IMR-90 (cell line): ENCODE measurements around the gene KLHL29. TPM values are rescaled to one million over a fixed set of nuclear protein-coding genes. Genes with fewer than 3 reads are reported as not detected.

Experiments
- ATAC-seq: fragments of 200-7000 bp; cut with Tn5 transposase; 2 replicates; pipeline ENCODE4 v1.9.1; 2020; ENCODE audit warnings: low read depth, mild to moderate bottlenecking, moderate library complexity
- BruUV-seq: library from RNA; stranded (reverse); fragments of 400-500 nt; replicated peaks from 2 replicates; lab custom pipeline; 2021; lab: Mats Ljungman, UMichigan
- CTCF ChIA-PET: fragments of 300-600 bp; formaldehyde crosslinking; extraction: SDS; loops from one replicate; lab custom pipeline; 2021; ENCODE audit warnings: antibody characterized with exemption; lab: Yijun Ruan, JAX
- POLR2A ChIA-PET: fragments of 300-600 bp; sonication (Branson Sonifier 250); formaldehyde crosslinking; loops from one replicate; lab custom pipeline; 2022; ENCODE audit warnings: antibody characterized with exemption; ENCODE audit not compliant: unreplicated experiment; lab: Charles Lee
- DNase-seq: peaks from one replicate; pipeline ENCODE4 v3.0.0; 2013
- H2AFZ ChIP-seq: replicated peaks from 2 replicates; pipeline ENCODE3; 2013; ENCODE audit warnings: low read length, mild to moderate bottlenecking; ENCODE audit not compliant: poor library complexity
- H2AK5ac ChIP-seq: 2 replicates; pipeline ENCODE4 v1.6.1; 2013; ENCODE audit warnings: low read depth, low read length, inconsistent platforms
- H2AK9ac ChIP-seq: replicated peaks from 2 replicates; pipeline ENCODE3; 2013; ENCODE audit warnings: mild to moderate bottlenecking, low read depth, low read length, moderate library complexity; ENCODE audit not compliant: poor library complexity
- H2BK120ac ChIP-seq: 2 replicates; pipeline ENCODE4 v1.6.1; 2013; ENCODE audit warnings: low read depth, low read length, inconsistent platforms
- H2BK15ac ChIP-seq: 3 replicates; pipeline ENCODE4 v1.6.1; 2013; ENCODE audit warnings: low read depth, low read length, inconsistent platforms
- H2BK20ac ChIP-seq: 2 replicates; pipeline ENCODE4 v1.6.1; 2013; ENCODE audit warnings: low read depth, mild to moderate bottlenecking, inconsistent platforms, low read length, moderate library complexity
- H2BK5ac ChIP-seq: 2 replicates; pipeline ENCODE4 v1.6.1; 2013; ENCODE audit warnings: mild to moderate bottlenecking, low read depth, low read length, inconsistent platforms; ENCODE audit not compliant: poor library complexity, severe bottlenecking
- H3K14ac ChIP-seq: replicated peaks from 2 replicates; pipeline ENCODE4 v1.6.1; 2013; ENCODE audit warnings: low read depth, low read length, inconsistent platforms
- H3K18ac ChIP-seq: 2 replicates; pipeline ENCODE4 v1.6.1; 2013; ENCODE audit warnings: low read depth, low read length, control low read depth
- H3K23ac ChIP-seq: 2 replicates; pipeline ENCODE4 v1.6.1; 2013; ENCODE audit warnings: low read depth, low read length, inconsistent platforms
- H3K27ac ChIP-seq: 2 replicates; pipeline ENCODE4 v1.5.1; 2013; ENCODE audit warnings: mild to moderate bottlenecking, control low read depth, low read length; ENCODE audit not compliant: insufficient read depth
- H3K27me3 ChIP-seq: 2 replicates; pipeline ENCODE4 v1.6.1; 2013; ENCODE audit warnings: low read length; ENCODE audit not compliant: control insufficient read depth, insufficient read depth
- H3K36me3 ChIP-seq: 2 replicates; pipeline ENCODE4 v1.6.1; 2013; ENCODE audit warnings: low read length, mixed read lengths; ENCODE audit not compliant: control insufficient read depth, insufficient read depth
- H3K4ac ChIP-seq: 2 replicates; pipeline ENCODE4 v1.6.1; 2013; ENCODE audit warnings: low read depth, low read length, inconsistent platforms
- H3K4me1 ChIP-seq: 2 replicates; pipeline ENCODE4 v1.6.1; 2013; ENCODE audit warnings: low read length, mixed read lengths; ENCODE audit not compliant: control insufficient read depth, insufficient read depth
- H3K4me2 ChIP-seq: 2 replicates; pipeline ENCODE4 v1.6.1; 2013; ENCODE audit warnings: low read depth, mild to moderate bottlenecking, control low read depth, low read length, moderate library complexity
- H3K4me3 ChIP-seq: 2 replicates; pipeline ENCODE4 v1.5.1; 2013; ENCODE audit warnings: low read depth, mild to moderate bottlenecking, control low read depth, low read length, moderate library complexity; ENCODE audit not compliant: insufficient read depth
- H3K56ac ChIP-seq: 2 replicates; pipeline ENCODE4 v1.6.1; 2013; ENCODE audit warnings: low read length, inconsistent platforms; ENCODE audit not compliant: insufficient read depth; ENCODE audit errors: extremely low read depth
- H3K79me1 ChIP-seq, 2 experiments: 2 replicates each; pipeline ENCODE4 v1.6.1; 2013; ENCODE audit warnings: low read length in 2 of 2, inconsistent platforms in 1 of 2, low read depth in 1 of 2
- H3K9ac ChIP-seq: 2 replicates; pipeline ENCODE4 v1.6.1; 2013; ENCODE audit warnings: low read depth, low read length, control low read depth
- H3K9me1 ChIP-seq: 2 replicates; pipeline ENCODE4 v1.6.1; 2013; ENCODE audit warnings: low read length, inconsistent platforms; ENCODE audit not compliant: insufficient read depth
- H3K9me3 ChIP-seq: 2 replicates; pipeline ENCODE4 v1.6.1; 2013; ENCODE audit warnings: low read length; ENCODE audit not compliant: control insufficient read depth, insufficient read depth
- H4K20me1 ChIP-seq: 2 replicates; pipeline ENCODE4 v1.6.1; 2013; ENCODE audit warnings: low read length, inconsistent platforms; ENCODE audit not compliant: insufficient read depth
- H4K5ac ChIP-seq: 2 replicates; pipeline ENCODE4 v1.6.1; 2013; ENCODE audit warnings: mild to moderate bottlenecking, low read depth, low read length, control low read depth
- H4K8ac ChIP-seq, 2 experiments: 2 replicates each; pipeline ENCODE4 v1.6.1; 2013; ENCODE audit warnings: low read depth in 2 of 2, low read length in 2 of 2, control low read depth in 1 of 2, inconsistent platforms in 1 of 2
- H4K91ac ChIP-seq: 2 replicates; pipeline ENCODE4 v1.6.1; 2013; ENCODE audit warnings: low read depth, low read length, inconsistent platforms; ENCODE audit not compliant: insufficient read depth
- FOS ChIP-seq: fragments of 150-350 bp; IDR thresholded peaks from 2 replicates; pipeline ENCODE4 v1.6.1; 2016; ENCODE audit warnings: low read depth, low read length
- RCOR1 ChIP-seq: IDR thresholded peaks from 2 replicates; pipeline ENCODE4 v1.6.1; 2012; ENCODE audit warnings: mild to moderate bottlenecking, low read length, improper control_type of control experiment; ENCODE audit not compliant: insufficient replicate concordance
- WGBS, 2 experiments: methylation state at CpG; one replicate each; pipeline versions ENCODE4 v1.1.5 to v1.1.7; 2013; ENCODE audit warnings: missing lambda C conversion rate in 2 of 2; ENCODE audit not compliant: insufficient read length in 1 of 2; ENCODE audit errors: extremely low coverage in 2 of 2; 5-methylcytosine and 5-hydroxymethylcytosine counted together
- dilution Hi-C: fragments of 300-500 bp; cut with HindIII; formaldehyde crosslinking; loops from one replicate; pipeline ENCODE4 v1.14.3; 2018; ENCODE audit warnings: low sequenced_read_pairs; ENCODE audit not compliant: unreplicated experiment
- in situ Hi-C: fragments of 300-500 bp; cut with MboI; formaldehyde crosslinking; loops from 3 replicates; pipeline ENCODE4 v1.14.3; 2019; ENCODE audit warnings: low sequenced_read_pairs, inconsistent platforms, mixed read lengths
- intact Hi-C: fragments of 100-400 bp; cut with micrococcal nuclease; formaldehyde crosslinking; loops from 2 replicates; pipeline ENCODE4 v1.10.0; 2022
- polyA plus RNA-seq, 3 experiments: library from polyadenylated mRNA; depleted of rRNA; stranded (reverse); fragments of >200 nt; gene quantifications; 2 replicates each; pipeline ENCODE4 v1.2.3, GENCODE V29; 2012; ENCODE audit warnings: low replicate concordance in 1 of 3
- total RNA-seq: library from RNA; depleted of rRNA; stranded (reverse); fragments of >200 nt; gene quantifications from 2 replicates; pipeline ENCODE4 v1.2.3, GENCODE V29; 2012

Gene KLHL29
- total and polyA plus RNA-seq, 2 of the 4 experiments (the other 2 are of a cell fraction), result 2.0 to 8.0 TPM

DNA sequence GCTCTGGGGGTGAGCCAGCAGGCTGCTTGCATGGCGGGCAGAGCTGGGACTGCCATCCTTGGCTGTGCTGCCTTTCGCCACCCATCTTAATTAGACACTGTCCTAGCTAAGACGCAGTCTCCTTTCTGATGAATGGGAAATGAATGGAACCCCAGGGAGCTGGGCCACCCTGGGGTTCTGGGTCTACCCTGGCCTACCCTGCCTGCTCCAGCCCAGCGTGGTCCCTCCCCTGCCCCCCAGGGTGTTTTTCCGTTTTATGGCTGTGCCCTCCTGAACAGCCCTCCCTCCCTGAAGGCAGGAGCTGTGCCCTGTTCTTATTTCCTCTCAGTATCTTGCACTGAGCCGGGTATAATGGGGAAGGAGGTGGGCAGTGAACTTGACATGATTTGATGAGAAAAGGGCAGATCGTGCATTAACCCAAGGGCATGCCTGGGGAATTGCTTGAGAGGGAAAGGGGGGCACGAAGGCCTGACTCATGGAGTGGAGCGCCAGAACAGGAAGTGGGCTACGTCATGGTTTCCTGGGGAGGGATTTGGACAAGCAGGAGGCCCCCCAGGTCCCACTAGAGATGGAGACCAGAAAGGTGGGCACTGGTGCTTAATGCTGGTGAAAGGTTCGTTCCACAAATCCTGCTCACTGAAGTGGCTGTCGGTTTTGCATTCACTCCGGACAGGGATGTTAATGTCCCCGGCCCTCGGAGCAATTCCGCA, 165.0 kb downstream of the KLHL29 start:
- Histone ChIP-seq H3K4me2 (no peak overlapping the region), H2AFZ (peak overlapping the region; percentile 45), H3K36me3 (no peaks in the 10 kb centered on the region), H2BK120ac (no peak overlapping the region), H3K79me1 (peaks cover 0 to 5% of the 10 kb centered on the region in 2 experiments; a peak in 3 of 4 replicates), H4K5ac (no peak overlapping the region), H2BK15ac (no peak overlapping the region), H4K8ac (no peak overlapping the region), H4K20me1 (peaks cover 3% of the 10 kb centered on the region; the same call in 1 of the 2 replicates), H2AK9ac (peak overlapping the region; percentile 44), H4K91ac (no peak overlapping the region), H3K14ac (no peak overlapping the region), H3K9ac (no peak overlapping the region), H3K27me3 (no peaks in the 10 kb centered on the region), H3K9me1 (peaks cover 7% of the 10 kb centered on the region; the same call in 1 of the 2 replicates), H2BK20ac (no peak overlapping the region), H2AK5ac (no peak overlapping the region), H3K56ac (no peak overlapping the region), H3K18ac (no peak overlapping the region), H3K27ac (no peak overlapping the region), H3K4me1 (peaks cover 15% of the 10 kb centered on the region), H2BK5ac (no peak overlapping the region), H3K4me3 (no peak overlapping the region), H3K23ac (no peak overlapping the region), H3K4ac (no peak overlapping the region), H3K9me3 (no peaks in the 10 kb centered on the region)
- 0 out of 2 replicates have a peak, but pooled peaks have one; percentile 16 for TF ChIP-seq FOS
- TF ChIP-seq RCOR1, result no peak
- POLR2A ChIA-PET, result no interaction called here
- CTCF ChIA-PET, result no interaction called here
- dilution Hi-C loops (no loop called here), in situ Hi-C loops (no loop called here), intact Hi-C loops (loop anchor here (5.0 kb wide), 1 partner anchor 163 kb away; the partner anchor contains the start of gene KLHL29)
- ATAC-seq (no peak), DNase-seq (peak; percentile 50)
- 69% methylated on average over 8 of the region's 16 CpGs; no CpG with 5 or more reads in 1 of the 2 experiments for WGBS, 2 experiments
- no TSS peak for BruUV-seq
